Endometrial microvascular endothelial cells (primary cell): Measurements from ENCODE around the gene ETV4. TPM values are rescaled to one million over a fixed set of nuclear protein-coding genes. Genes with fewer than 3 reads are reported as not detected.
"Not testable (repeated sequence)": the region's sequence is repeated elsewhere in the genome, so short reads cannot be mapped to it uniquely, and the experiment has no call there.

ENCODE experiments used
- in situ Hi-C: cut with HindIII; loops from 2 replicates; pipeline ENCODE4 v1.10.0; 2017; ENCODE audit warnings: low sequenced_read_pairs, low pct_unique_long_range_greater_than_20kb; ENCODE audit errors: inconsistent ontology term
- total RNA-seq: library from RNA; depleted of rRNA; stranded (reverse); fragments of >200 nt; gene quantifications from one replicate; pipeline ENCODE4 v1.2.3, GENCODE V29; 2015; ENCODE audit errors: inconsistent ontology term

The ETV4 gene
- total RNA-seq, 1 donor from 2014 or later = 15.1 TPM

- in situ Hi-C loops = no loop called here
These were observed 17.7 kb downstream of the ETV4 start for GRCh38 chr17:43528319-43528987.

DNA sequence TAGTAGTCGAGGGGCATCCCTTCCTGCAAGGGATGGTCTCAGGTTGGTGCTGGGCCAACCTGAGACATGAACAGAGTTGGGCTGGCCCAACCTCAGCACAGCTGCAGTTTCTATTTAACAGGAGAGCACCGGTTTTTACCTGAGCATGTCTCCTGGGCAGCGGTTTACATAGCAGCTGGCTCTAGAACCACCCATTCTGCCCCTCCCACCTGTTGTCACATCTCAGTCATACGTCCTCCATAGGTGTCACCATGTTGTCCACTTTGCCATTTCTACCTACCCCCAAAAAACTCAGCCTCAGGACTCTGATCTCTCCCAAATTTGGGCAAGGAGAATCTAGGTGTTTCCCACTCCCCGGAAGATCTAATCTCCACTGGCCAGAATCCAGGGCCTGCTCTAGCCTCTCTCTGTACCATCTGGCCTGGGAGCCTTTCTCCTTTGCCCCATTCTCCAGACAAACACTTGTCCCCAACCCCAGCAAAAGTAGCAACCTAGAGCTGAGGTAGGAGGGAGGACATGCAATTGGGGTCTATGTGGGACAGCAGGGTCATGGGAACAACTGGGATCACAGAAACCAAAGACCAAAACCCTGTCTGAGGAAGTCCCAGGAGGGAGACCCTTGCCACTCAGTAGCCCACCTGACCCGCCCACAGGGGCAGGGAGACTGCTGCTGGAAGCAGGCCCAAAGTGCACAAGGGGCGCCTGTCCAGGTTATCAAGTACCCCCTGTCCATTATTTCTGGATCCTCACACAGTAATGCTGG is 19.1 kb downstream of the ETV4 start:
- in situ Hi-C loops = no loop called here

- in situ Hi-C loops = no loop called here
These were observed 21.1 kb downstream of the ETV4 start for GRCh38 chr17:43524945-43525575.

GRCh38 chr17:43521389-43521788 is 24.8 kb downstream of the ETV4 start:
- in situ Hi-C loops = no loop called here

DNA sequence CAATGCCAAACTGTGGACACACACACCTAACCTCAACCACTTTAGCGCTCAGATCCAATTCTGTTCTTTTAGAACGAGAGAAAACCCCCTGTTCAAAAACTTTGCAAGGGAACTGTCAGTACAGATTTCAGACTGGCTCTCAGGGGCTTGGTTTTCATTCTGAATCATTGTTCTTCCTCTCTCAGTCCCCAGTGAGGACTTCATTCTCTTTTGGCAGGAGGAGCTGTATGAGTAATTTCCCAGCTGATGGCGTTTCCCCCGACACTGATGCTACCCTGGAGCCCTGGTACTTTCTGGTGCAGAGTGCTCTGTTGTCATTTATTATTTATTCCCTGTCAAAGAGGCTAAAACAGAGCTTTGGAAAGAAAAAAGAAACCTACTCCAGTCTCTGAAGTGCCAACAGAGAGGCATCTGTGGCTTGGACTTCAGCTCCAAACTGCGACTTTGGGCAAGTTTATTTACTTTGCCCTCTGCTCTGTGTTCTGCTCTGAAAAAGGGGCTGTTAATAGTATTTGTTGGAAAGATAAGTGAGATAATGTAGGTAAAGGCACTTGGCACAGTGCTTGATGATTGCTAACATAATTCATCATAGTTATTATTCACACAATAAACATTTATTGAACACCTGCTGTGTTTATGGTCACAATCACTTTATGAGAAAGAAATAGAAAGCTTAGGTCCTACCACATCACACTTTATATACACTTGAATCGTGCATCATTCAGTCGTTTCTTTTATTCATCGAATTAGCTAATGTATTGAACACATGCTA is 28.3 kb downstream of the ETV4 start:
- in situ Hi-C loops = no loop called here

DNA sequence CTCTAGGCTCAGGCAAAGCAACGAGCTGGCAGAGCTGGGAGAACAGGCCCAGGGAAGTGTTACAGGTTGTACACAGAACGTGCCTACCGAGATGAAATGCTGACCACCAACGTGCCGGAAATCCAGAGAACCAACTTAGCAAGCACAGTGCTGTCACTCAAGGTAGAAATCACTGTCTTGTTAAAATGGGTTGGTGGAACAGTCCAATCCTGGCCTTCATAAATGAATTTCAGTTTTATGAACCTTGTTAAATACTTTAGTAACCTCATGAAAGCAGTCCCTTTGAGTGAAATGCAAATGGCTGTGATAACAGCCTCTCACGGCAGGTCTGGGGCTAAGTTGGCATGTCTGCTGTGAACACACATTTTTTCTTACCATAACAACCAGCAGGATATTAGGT is 29.0 kb downstream of the ETV4 start:
- in situ Hi-C loops = no loop called here

GRCh38 chr17:43515656-43516055 is 30.5 kb downstream of the ETV4 start:
- in situ Hi-C loops = no loop called here

DNA sequence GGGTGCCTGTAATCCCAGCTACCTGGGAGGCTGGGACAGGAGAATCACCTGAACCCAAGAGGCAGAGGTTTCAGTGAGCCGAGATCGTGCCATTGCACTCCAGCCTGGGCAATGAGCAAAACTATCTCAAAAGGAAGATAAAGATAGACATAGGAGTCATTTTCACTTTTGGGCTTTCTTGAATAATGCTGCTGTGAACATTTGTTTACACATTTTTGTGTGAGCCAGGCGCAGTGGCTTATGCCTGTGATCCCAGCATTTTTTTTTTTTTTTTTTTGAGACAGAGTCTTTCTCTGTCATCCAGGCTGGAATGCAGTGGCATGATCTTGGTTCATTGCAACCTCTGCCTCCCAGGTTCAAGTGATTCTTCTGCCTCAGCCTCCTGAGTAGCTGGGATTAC is 34.9 kb downstream of the ETV4 start:
- in situ Hi-C loops = not testable (repeated sequence)

DNA sequence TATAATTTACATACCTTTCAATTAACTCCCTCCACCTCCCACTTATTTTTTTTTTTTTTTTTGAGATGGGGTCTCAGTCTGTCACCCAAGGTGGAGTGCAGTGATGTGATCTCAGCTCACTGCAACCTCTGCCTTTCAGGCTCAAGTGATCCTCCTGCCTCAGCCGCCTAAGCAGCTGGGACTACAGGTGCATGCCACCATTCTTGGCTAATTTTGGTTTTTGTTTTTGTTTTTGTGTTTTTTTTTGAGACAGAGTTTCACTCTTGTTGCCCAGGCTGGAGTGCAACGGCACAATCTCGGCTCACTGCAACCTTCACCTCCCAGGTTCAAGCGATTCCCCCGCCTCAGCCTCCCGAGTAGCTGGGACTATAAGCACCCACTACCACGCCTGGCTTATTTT is 36.7 kb downstream of the ETV4 start:
- in situ Hi-C loops = not testable (repeated sequence)

- in situ Hi-C loops = no loop called here
These were observed 55.5 kb downstream of the ETV4 start for GRCh38 chr17:43490621-43491020.

DNA sequence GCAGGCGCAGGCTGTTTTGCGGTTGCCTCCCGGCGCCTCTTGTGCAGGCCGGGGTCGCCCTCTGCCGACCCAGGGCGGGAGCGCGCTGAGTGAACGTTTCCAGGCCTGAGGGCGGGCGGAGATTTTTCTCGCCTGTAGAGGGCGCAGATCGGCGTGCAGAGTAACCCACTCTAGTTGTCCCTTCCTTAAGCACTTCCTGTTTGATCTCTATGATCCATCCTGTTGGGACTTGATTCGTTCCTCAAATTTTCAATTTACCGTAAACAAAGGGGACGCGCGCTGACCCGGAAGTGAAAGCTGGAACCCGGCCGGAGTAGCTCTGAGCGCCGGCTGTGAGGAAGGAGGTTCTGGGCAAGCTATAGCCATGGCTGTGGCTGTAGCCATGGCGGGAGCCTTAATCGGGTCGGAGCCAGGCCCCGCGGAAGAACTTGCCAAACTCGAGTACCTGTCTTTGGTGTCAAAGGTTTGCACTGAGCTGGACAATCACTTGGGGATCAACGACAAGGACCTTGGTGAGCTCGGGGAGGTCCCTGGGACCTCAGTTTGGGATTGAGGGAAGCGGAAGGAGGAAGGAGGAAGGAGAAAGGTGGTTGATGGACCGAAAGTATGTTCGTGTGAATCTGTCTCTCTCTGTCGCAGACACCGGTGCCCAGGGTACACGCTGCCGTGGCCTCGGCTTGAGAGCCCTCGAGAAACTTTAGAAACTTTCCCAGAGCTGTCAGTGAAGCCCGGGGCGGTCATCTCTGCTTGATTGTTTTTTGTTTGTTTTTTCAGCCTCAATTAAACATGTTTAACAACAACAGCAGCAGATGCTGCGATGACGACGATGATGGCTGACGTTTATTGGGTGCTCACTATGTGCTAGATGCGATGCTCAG is 62.2 kb downstream of the ETV4 start, which contains the start of gene DHX8:
Gene DHX8 (plus strand): TSS at position 302 of the 878 bp plus-strand sequence. CDS start 63 bp downstream, at position 365.
- in situ Hi-C loops = no loop called here

GRCh38 chr17:43482103-43483012 is 63.8 kb downstream of the ETV4 start:
- in situ Hi-C loops = no loop called here

DNA sequence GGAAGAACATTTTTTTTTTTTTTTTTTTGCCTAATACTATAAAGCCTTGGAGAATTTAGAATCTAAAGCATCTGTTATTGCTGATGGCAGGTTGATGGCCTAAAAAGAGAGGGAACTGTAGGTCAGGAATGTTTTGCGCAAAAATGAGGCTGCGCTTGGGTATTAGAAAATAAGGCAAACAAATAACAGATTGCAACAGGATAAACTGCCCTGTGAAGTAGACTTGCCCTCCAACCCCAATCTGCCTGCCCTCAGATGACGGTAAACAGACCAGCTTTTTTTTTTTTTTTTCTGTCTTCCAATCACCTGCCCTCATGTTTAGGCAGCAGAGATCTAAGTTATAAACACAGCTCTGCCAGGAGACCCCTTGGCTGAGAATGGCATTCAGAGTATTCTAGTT is 66.2 kb downstream of the ETV4 start:
- in situ Hi-C loops = no loop called here

Other genes starting within 250 kb of the ETV4 start
- gene ARL4D, start 147.3 kb downstream of the ETV4 start, total RNA-seq = 1.4 TPM
- 35.4 TPM for gene DHX8, start 62.4 kb downstream of the ETV4 start, total RNA-seq
- gene MEOX1, start 115.6 kb upstream of the ETV4 start, total RNA-seq = not detected
- gene SOST, start 212.5 kb upstream of the ETV4 start, total RNA-seq = not detected
- 47.6 TPM for gene DUSP3, start 232.6 kb upstream of the ETV4 start, total RNA-seq
- gene CFAP97D1, start 234.1 kb upstream of the ETV4 start, total RNA-seq = not detected